Stimulated activated effector memory CD8-positive, alpha-beta T cell treated with anti-CD3 and anti-CD28 coated beads, Interleukin-12 subunit alpha, Interleukin-12 subunit beta, amount 100 ng/mL, for 72 hours (primary cell): ENCODE measurements around the gene PIK3R5.
"Not testable (repeated sequence)": the region's sequence is repeated elsewhere in the genome, so short reads cannot be mapped to it uniquely, and the experiment has no call there.

Source experiments
- ATAC-seq: fragments of 150-1000 bp; cut with Tn5 transposase; 2 replicates; pipeline ENCODE4 v1.10.0; 2021
- DNase-seq, 2 donors: peaks; one replicate each; pipeline ENCODE4 v3.0.0; 2021 to 2022; ENCODE audit warnings: low spot score in 2 of 2
- H3K27ac Mint-ChIP-seq: one replicate; pipeline ENCODE4 v1.8.0; 2022; ENCODE audit warnings: mild to moderate bottlenecking, mixed read lengths
- H3K36me3 Mint-ChIP-seq: one replicate; pipeline ENCODE4 v1.8.0; 2022; ENCODE audit warnings: mild to moderate bottlenecking, mixed read lengths
- H3K4me1 Mint-ChIP-seq: one replicate; pipeline ENCODE4 v1.8.0; 2022; ENCODE audit warnings: mixed read lengths
- H3K4me3 Mint-ChIP-seq: one replicate; pipeline ENCODE4 v1.8.0; 2022; ENCODE audit warnings: mild to moderate bottlenecking, mixed read lengths
- H3K9me3 Mint-ChIP-seq: one replicate; pipeline ENCODE4 v1.8.0; 2022; ENCODE audit warnings: mixed read lengths

PIK3R5 gene

DNA sequence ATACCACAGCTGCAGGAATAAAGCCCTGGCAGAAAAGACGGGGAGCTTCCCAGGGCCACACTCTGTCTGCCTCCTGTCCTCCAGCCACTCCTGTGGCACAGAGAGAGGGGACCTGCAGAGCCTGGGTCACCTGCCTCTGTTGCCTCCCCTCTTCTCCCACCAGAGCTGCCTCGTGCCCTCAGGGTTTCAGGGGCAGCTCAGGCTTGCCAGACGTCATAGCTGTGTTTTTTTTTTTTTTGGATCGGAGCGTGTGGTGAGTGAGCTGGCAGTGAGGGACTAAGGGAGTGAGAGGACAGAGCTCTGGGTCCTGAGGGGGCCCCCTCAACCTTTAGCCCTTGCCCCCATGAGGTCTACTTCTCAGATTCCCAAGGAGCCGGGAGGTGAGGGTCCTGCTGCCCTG, 100.1 kb downstream of the PIK3R5 start:
- Mint-ChIP-seq H3K27ac (peak overlapping the region; percentile 20), H3K4me3 (peak overlapping the region; percentile 77), H3K4me1 (peaks cover 59% of the 10 kb centered on the region), H3K36me3 (peaks cover 47% of the 10 kb centered on the region), H3K9me3 (no peaks in the 10 kb centered on the region)
- DNase-seq (no peak), ATAC-seq (no peak)

DNA sequence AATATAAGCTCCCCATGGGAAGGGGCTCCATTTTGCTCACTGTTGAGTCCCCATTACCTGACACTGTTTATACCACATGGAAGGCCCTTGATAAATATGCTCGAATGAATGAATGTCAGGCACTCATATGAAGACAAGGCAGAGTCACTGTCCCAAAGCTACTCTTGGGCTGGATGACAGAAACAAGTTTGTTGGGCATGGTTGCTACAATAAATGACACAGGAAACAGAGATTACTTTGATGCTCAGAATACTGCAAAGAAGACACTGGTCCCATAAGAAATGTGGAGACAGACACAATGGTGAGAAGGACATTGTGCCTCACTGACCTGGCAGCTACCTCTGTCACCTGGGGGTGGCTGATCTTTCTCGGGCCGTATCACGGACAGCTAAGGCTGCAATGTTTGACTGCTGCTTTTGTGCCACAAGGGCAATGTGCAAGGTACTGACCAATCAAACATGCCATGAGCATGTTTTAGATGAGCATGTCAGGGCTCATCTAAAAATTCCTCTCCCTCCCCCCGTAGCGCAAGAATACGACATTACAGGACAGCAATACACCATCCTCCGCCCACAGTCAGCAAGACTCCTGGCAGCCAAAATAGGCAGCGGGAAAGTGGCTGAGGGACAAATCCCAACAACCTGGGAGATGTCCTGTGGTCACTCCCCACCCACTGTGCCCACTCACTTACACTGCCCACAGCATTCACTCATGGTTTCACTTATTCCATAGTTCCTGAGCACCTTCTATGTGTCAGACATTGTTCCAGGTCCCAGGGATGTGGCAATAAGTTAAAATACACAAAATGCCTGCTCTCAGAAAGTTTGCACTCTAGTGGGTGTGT, 103.1 kb downstream of the PIK3R5 start:
- Mint-ChIP-seq H3K27ac (no peak overlapping the region), H3K9me3 (no peaks in the 10 kb centered on the region), H3K36me3 (peaks cover 68% of the 10 kb centered on the region), H3K4me1 (peaks cover 55% of the 10 kb centered on the region), H3K4me3 (no peak overlapping the region)
- no peak for DNase-seq
- ATAC-seq: no peak

DNA sequence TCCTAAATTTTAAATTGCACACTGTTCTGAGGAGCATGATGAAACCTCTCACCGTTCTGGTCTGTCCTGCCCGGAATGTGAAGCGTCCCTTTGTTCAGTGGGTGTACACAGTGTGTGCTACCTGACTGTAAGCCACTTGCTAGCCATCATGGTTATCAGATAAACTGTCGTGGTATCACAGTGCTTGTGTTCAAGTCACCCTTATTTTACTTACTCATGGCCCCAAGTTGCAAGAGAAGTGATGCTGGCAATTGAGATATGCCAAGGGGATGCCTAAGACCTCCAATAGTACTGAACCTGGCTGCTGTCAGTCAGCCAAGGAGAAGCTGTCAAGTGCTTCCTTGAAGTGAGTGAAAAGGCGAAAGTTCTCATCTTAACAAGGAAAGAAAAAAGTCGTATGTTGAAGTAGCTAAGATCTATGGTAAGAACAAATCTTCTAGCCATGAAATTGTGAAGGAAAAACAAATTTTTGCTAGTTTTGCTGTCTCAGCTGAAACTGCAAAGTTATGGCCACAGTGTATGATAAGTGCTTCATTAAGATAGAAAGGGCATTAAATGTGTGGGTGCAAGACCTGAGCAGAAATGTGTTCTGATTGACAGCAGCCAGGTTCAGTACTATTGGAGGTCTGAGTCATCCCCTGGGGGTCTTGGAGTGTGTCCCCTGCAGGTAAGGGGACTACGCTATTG, 103.9 kb downstream of the PIK3R5 start:
- no peaks in the 10 kb centered on the region for H3K9me3 Mint-ChIP-seq
- peak overlapping the region; percentile 40 for H3K27ac Mint-ChIP-seq
- peak overlapping the region; percentile 24 for H3K4me3 Mint-ChIP-seq
- ATAC-seq: no peak
- DNase-seq: no peak
- peaks cover 56% of the 10 kb centered on the region for H3K4me1 Mint-ChIP-seq
- H3K36me3 Mint-ChIP-seq: peaks cover 66% of the 10 kb centered on the region

DNA sequence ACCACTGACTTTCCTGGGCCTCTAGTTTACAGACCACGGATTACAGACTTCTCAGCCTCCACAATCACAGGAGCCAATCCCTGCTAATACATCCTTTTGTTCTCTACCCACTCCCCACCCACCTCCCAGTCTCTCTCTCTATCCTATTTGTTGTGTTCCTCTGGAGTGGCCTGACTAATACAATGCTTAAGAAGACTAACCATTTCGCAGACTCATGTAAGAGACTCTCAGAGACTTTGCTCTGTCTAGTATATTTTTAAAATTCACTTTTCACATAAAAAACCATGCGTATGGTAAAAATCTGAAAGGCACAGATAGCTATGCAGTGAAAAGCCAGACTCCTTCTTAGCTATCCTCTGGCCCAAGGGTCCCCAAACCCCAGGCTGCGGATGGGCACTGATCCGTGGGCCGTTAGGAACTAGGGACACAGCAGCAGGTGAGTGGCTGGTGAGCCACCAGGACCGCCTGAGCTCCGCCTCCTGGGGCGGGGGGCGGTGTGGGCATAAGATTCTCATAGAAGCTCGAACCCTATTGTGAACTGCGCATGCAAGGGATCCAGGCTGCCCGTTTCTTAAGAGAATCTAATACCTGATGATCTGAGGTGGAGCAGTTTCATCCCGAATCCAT, 105.6 kb downstream of the PIK3R5 start:
- peaks cover 65% of the 10 kb centered on the region for H3K4me1 Mint-ChIP-seq
- no peak for DNase-seq
- no peak for ATAC-seq
- no peaks in the 10 kb centered on the region for H3K9me3 Mint-ChIP-seq
- H3K27ac Mint-ChIP-seq: peak overlapping the region; percentile 87
- H3K4me3 Mint-ChIP-seq: peak overlapping the region; percentile 45
- peaks cover 61% of the 10 kb centered on the region for H3K36me3 Mint-ChIP-seq

DNA sequence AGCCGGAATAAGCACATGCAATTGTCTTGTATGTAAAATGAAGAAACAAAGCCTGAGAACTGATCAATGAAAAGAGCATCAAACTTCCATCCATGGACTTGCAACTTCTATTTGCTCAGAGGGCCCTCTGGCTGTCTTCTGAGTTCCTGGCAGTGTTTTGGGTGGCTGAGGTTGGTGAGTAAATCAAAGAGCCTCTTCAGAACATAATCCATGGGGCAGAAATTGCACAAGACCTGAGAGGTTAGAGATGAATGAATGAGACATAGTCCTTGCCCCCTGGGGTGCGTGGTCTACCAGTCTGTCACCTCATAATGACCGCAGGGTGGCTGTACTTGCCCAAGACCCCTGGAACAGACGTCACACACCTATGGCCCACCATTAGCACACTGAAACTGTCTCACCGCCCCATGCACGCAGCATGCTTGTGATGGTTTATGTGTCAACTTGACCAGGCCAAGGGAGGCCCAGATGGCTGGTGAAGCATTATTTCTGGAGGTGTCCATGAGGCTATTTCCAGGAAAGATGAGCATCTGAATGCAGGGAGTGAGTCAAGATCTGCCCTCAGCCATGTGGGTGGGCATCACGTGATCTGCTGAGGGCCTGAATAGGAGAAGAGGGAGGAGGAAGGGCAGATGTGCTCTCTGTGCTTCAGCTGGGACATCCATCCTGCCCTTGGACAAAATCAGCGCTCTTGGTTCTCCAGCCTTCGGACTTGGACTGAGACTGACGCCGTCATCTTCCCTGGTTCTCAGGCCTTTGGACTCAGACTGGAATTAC, 106.3 kb downstream of the PIK3R5 start:
- Mint-ChIP-seq H3K4me1 (peaks cover 65% of the 10 kb centered on the region), H3K4me3 (peak overlapping the region; percentile 45)

DNA sequence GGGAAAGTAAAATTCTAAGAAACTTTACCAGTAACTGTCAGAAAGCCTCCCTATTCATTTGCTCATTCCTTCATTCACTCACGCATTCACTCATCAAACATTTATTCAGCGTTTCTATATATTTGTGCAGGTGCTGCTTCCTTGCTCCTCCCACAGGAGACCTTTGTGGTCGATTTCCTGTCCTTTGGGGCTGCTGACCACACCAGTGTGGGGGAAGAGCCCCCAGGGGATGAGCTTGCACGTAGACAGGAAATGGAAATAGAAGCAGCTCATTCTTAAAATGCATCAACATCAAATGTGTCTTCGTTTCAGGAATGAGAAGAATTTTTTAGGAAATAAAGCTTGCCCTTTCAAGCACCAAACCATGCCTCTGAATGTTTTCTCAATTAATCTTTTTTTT, 107.6 kb downstream of the PIK3R5 start:
- H3K9me3 Mint-ChIP-seq: no peaks in the 10 kb centered on the region
- peaks cover 65% of the 10 kb centered on the region for H3K4me1 Mint-ChIP-seq
- peak; percentile 60 for ATAC-seq
- peak overlapping the region; percentile 45 for H3K4me3 Mint-ChIP-seq
- peak; percentile 39 to 80 for DNase-seq
- H3K27ac Mint-ChIP-seq: peak overlapping the region; percentile 87
- peaks cover 58% of the 10 kb centered on the region for H3K36me3 Mint-ChIP-seq

More for the DNA sequence above, 106.3 kb downstream of the PIK3R5 start:
- DNase-seq: peak; percentile 30 to 82
- Mint-ChIP-seq H3K27ac (peak overlapping the region; percentile 87), H3K9me3 (no peaks in the 10 kb centered on the region), H3K36me3 (peaks cover 59% of the 10 kb centered on the region)
- ATAC-seq: peak; percentile 81

DNA sequence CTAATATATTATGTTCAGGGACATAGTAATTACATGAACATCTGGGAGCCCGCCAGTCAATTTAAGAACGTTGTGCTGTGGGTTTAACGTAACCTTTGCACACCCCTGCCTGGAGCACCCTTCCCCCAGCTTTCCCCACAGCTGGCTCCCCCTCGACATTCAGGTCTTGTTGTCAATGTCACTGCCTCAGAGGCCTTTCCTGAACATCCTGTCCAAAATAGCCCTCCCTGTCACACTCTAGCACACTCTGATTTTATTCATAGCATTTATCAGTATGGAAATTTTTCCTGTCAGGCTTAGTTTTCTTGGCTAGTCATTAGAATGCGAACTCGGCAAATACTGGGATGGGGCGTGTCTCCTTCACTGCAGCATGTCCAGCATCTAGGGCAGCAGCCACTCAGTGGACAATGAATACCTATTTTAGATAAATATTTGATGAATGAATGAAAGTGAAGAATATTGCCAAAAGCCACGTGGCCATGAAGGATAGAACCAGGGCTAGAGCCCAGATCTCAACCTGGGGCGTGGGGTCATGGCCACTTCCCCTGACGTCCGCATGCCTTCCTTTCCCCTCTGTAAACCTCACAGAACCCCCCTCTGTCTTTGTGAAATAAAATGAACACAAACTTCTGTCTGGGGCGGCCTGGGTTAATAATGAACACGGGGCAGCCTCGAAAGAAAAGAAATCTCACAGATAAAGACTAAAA, 108.5 kb downstream of the PIK3R5 start:
- H3K4me3 Mint-ChIP-seq: peak overlapping the region; percentile 45
- no peak for ATAC-seq

DNA sequence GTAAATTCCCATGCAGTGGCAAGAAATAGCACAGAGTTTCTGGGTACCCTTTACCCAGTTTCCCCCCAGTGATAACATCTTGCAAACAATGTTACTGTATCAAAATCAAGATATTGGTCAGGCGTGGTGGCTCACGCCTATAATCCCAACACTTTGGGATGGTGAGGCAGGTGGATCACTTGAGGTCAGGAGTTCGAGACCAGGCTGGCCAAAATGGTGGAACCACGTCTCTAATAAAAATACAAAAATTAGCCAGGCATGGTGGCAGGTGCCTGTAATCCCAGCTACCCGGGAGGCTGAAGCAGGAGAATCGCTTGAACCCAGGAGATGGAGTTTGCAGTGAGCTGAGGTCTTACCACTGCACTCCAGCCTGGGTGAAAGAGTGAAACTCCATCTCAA, 109.3 kb downstream of the PIK3R5 start:
- H3K9me3 Mint-ChIP-seq, DNase-seq, ATAC-seq: not testable (repeated sequence)
- H3K36me3 Mint-ChIP-seq: peaks cover 72% of the 10 kb centered on the region
- H3K4me3 Mint-ChIP-seq: peak overlapping the region; percentile 45
- peaks cover 49% of the 10 kb centered on the region for H3K4me1 Mint-ChIP-seq
- H3K27ac Mint-ChIP-seq: peak overlapping the region; percentile 9

More for the DNA sequence above, 108.5 kb downstream of the PIK3R5 start:
- Mint-ChIP-seq H3K27ac (peak overlapping the region; percentile 87), H3K4me1 (peaks cover 57% of the 10 kb centered on the region), H3K36me3 (peaks cover 67% of the 10 kb centered on the region), H3K9me3 (no peaks in the 10 kb centered on the region)
- no peak for DNase-seq

DNA sequence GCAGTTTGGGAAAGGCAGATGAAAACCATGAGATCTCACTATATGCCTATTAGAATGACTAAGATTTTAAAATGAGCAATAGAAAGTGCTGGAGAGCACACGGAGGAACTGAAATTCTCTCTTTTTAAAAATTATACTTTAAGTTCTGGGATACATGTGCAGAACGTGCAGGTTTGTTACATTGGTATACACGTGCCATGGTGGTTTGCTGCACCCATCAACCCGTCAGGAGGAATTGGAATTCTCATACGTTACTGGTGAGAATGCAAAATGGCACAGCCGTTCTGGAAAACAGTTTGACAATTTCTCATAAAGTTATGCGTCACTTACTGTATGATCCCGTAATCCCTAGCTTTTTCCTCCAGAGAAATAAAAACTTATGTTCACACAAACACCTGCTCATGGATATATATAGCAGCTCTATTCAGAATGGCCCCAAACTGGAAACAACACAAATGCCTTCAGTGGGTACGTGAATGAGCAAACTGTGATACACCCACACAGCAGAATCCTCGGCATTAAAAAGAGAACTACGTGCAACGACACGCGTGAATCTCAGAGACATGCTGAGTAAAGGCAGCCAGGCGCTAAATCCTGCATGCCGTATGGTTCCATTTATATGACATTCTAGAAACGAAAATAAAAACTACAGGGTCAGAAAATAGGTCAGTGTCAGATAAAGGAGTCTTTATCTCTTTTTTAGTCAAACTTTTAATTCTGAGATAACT, 109.9 kb downstream of the PIK3R5 start:
- Mint-ChIP-seq H3K4me1 (peaks cover 47% of the 10 kb centered on the region), H3K36me3 (peaks cover 67% of the 10 kb centered on the region), H3K27ac (peak overlapping the region; percentile 9), H3K4me3 (peak overlapping the region; percentile 45), H3K9me3 (no peaks in the 10 kb centered on the region)
- ATAC-seq (peak; percentile 76), DNase-seq (no peak)

DNA sequence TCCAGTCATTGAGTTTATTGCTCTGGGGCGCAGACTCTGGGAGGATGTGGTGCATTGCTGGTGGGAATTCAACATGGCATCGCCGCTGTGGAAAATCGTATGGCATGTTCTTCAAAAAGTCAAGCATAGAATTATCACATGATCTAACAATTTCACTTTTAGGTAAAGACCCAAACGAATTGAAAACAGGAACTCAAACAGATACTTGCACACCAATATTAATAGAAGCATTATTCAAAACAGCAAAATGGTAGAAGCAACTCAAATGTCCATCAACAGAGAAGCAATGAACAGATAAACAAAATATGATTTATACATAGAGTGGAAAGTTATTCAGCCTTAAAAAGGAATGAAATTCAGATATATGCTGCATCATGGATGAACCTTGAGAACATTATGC, 113.9 kb downstream of the PIK3R5 start:
- ATAC-seq (no peak), DNase-seq (no peak)
- Mint-ChIP-seq H3K9me3 (no peaks in the 10 kb centered on the region), H3K36me3 (peaks cover 53% of the 10 kb centered on the region), H3K4me1 (peaks cover 24% of the 10 kb centered on the region), H3K4me3 (no peak overlapping the region), H3K27ac (no peak overlapping the region)

DNA sequence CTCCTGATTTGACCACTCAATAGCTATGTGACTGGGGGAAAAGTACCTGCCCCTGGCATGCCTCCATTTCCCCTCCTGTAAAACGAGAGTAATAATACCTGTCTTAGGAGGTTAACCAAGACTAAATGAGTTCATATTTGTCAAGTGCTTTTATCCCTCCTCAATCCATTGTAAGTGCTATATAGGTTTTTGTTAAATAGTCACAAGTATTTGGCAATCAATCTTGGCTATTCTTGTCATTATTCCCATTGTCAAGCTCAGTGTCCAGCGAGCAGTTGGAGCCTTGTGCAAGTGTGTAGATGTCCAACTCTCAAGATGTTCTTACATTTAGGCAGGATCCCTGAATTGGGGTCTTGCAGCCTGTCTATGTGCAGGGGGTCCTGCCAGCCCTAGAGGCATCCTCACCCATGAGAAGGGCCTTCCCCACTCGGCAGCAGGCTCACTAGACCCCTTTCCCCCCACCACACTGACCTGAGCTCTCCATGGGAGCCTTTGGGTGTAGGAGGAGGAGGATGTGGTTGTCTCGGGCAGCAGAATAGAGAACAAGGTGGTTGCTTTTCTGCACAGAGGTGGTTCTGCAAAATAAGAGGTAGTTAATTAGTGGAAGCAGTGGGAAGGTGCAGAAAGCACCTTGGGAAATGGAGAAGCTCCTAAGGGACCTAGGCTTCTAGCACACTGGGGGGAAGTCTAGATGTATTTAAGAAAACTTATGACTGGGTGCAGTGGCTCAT, 116.0 kb downstream of the PIK3R5 start:
- Mint-ChIP-seq H3K27ac (no peak overlapping the region), H3K4me1 (peaks cover 11% of the 10 kb centered on the region), H3K9me3 (no peaks in the 10 kb centered on the region), H3K36me3 (peaks cover 59% of the 10 kb centered on the region), H3K4me3 (no peak overlapping the region)
- DNase-seq (no peak), ATAC-seq (no peak)

DNA sequence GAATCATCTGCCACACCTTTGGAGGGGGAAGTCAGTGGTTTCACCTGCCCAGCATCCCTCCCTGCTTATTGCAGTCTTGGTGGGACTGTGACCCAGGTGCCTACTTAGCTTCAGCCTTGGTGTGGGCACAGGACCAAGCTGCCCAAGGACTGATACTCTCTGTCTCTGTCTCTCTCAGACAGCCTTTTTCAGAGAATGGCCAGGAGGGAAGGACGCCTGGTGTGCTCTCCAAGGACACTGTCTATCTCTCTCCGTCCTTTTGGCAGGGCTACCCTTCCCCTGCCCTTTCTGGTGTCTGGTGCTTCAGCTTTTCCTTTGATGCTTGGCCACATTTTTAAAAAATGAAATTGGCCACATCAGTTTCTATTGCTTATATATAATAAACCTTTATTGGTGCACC, 117.6 kb downstream of the PIK3R5 start:
- no peak for DNase-seq
- H3K4me3 Mint-ChIP-seq: no peak overlapping the region
- no peak overlapping the region for H3K27ac Mint-ChIP-seq
- ATAC-seq: no peak
- no peaks in the 10 kb centered on the region for H3K9me3 Mint-ChIP-seq
- H3K4me1 Mint-ChIP-seq: peaks cover 11% of the 10 kb centered on the region
- peaks cover 45% of the 10 kb centered on the region for H3K36me3 Mint-ChIP-seq

DNA sequence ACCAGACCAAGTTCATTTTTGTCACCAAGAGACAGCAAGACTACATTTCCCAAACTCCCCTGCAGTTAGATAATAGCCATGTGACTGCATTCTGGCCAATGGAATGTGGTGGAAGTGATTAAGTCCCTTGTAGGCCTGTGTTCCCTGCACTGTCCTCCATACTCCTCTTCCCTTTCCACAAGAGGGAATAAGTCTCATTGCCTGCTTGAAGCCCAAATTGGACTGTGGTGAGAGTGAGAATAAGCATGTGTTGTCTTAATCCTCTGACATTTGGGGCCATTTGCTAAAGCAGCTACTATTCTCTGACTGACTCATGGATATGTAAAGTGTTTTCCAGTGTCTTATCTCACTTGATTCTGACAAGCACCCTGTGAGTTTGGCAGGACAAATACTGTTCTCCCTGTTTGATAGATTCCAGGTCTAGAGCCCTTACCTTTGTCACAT, 118.7 kb downstream of the PIK3R5 start:
- Mint-ChIP-seq H3K27ac (no peak overlapping the region), H3K36me3 (peaks cover 34% of the 10 kb centered on the region), H3K4me3 (no peak overlapping the region), H3K4me1 (peaks cover 11% of the 10 kb centered on the region), H3K9me3 (no peaks in the 10 kb centered on the region)
- ATAC-seq: peak; percentile 58
- DNase-seq: no peak
